HepG2 (cell line): ENCODE data around the gene PEX5L.

Experiments used
- CCAR2 ChIP-seq: fragments of 200-400 bp; formaldehyde crosslinking; optimal IDR thresholded peaks from 2 replicates; pipeline ENCODE3; 2018; ENCODE audit warnings: low read depth, mild to moderate bottlenecking, low read length, moderate library complexity
- EP300 ChIP-seq, 3 experiments: sonication (generic) in 1 of 3; formaldehyde crosslinking in 1 of 3; IDR thresholded peaks; 2 replicates each; pipeline versions ENCODE4 v1.5.1 to v1.6.1; 2011 to 2020; ENCODE audit warnings: low read depth in 2 of 3, low read length in 2 of 3, borderline replicate concordance in 1 of 3, improper control_type of control experiment in 1 of 3, mild to moderate bottlenecking in 1 of 3, missing genetic modification reagents in 1 of 3, moderate library complexity in 1 of 3
- FOXC1 ChIP-seq: sonication (generic); formaldehyde crosslinking; IDR thresholded peaks from 2 replicates; pipeline ENCODE4 v1.8.0; 2022; ENCODE audit warnings: mild to moderate bottlenecking, missing genetic modification reagents, borderline replicate concordance
- HHEX ChIP-seq: IDR thresholded peaks from 2 replicates; pipeline ENCODE4 v1.6.1; 2016; ENCODE audit warnings: control low read depth
- KAT7 ChIP-seq: IDR thresholded peaks from 2 replicates; pipeline ENCODE4 v1.6.1; 2018; ENCODE audit warnings: borderline replicate concordance, missing compliant biosample characterization
- NFYB ChIP-seq: sonication (generic); formaldehyde crosslinking; IDR thresholded peaks from 2 replicates; pipeline ENCODE4 v1.4.0; 2020; ENCODE audit warnings: missing genetic modification reagents
- NPAS2 ChIP-seq: sonication (generic); formaldehyde crosslinking; IDR thresholded peaks from 2 replicates; pipeline ENCODE4 v1.8.0; 2022; ENCODE audit warnings: mild to moderate bottlenecking, missing genetic modification reagents, borderline replicate concordance
- ZBTB20 ChIP-seq: sonication (generic); formaldehyde crosslinking; IDR thresholded peaks from 2 replicates; pipeline ENCODE4 v1.8.1; 2023; ENCODE audit warnings: missing genetic modification reagents, low read depth, mild to moderate bottlenecking, borderline replicate concordance
- ZFX ChIP-seq: sonication (generic); formaldehyde crosslinking; IDR thresholded peaks from 2 replicates; pipeline ENCODE4 v1.4.0; 2020; ENCODE audit warnings: mild to moderate bottlenecking, low read depth, missing genetic modification reagents, moderate library complexity
- ZZZ3 ChIP-seq: sonication (generic); formaldehyde crosslinking; IDR thresholded peaks from 2 replicates; pipeline ENCODE4 v1.4.0; 2020; ENCODE audit warnings: missing genetic modification reagents, mild to moderate bottlenecking, borderline replicate concordance
- TF ChIP-seq, protein P1 (sequence below): sonication (generic); formaldehyde crosslinking; IDR thresholded peaks from 2 replicates; pipeline ENCODE4 v1.4.0; 2020; ENCODE audit warnings: missing genetic modification reagents
- TF ChIP-seq, protein P2 (sequence below): sonication (generic); formaldehyde crosslinking; IDR thresholded peaks from 2 replicates; pipeline ENCODE4 v1.5.0; 2020; ENCODE audit warnings: mild to moderate bottlenecking, missing genetic modification reagents, moderate library complexity
- TF ChIP-seq, protein P3 (sequence below): IDR thresholded peaks from 2 replicates; pipeline ENCODE4 v1.6.1; 2016
- TF ChIP-seq, protein P4 (sequence below): sonication (generic); formaldehyde crosslinking; IDR thresholded peaks from 2 replicates; pipeline ENCODE4 v1.4.0; 2020; ENCODE audit warnings: missing genetic modification reagents, borderline replicate concordance

DNA sequence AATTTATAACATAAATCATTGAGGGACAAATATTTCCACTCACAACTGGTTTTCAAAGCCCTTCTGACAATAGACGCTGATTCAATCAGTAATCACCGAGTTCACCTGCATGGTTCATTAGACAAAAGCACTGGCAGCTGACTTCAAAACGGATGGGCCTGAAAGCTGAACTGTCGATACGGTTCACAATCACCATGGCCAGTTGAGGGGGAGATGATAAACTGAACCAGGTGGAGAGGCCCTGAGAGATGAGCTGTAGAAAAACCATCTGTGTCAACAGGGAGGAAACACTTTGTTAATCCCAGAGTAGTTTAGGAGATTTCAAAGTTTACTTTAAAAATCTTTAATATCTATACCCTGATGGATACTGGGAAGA lies 75.0 kb downstream of the PEX5L start:
- TF ChIP-seq NFYB (CRISPR knock-in tag), result no peak
- TF ChIP-seq, protein P1, sequence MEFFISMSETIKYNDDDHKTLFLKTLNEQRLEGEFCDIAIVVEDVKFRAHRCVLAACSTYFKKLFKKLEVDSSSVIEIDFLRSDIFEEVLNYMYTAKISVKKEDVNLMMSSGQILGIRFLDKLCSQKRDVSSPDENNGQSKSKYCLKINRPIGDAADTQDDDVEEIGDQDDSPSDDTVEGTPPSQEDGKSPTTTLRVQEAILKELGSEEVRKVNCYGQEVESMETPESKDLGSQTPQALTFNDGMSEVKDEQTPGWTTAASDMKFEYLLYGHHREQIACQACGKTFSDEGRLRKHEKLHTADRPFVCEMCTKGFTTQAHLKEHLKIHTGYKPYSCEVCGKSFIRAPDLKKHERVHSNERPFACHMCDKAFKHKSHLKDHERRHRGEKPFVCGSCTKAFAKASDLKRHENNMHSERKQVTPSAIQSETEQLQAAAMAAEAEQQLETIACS (CRISPR knock-in tag), result no peak
- TF ChIP-seq ZZZ3 (CRISPR knock-in tag), result no peak
- no peak for TF ChIP-seq HHEX (CRISPR knock-in tag)
- no peak for TF ChIP-seq KAT7 (CRISPR knock-in tag)
- TF ChIP-seq CCAR2, result no peak
- TF ChIP-seq, protein P2, sequence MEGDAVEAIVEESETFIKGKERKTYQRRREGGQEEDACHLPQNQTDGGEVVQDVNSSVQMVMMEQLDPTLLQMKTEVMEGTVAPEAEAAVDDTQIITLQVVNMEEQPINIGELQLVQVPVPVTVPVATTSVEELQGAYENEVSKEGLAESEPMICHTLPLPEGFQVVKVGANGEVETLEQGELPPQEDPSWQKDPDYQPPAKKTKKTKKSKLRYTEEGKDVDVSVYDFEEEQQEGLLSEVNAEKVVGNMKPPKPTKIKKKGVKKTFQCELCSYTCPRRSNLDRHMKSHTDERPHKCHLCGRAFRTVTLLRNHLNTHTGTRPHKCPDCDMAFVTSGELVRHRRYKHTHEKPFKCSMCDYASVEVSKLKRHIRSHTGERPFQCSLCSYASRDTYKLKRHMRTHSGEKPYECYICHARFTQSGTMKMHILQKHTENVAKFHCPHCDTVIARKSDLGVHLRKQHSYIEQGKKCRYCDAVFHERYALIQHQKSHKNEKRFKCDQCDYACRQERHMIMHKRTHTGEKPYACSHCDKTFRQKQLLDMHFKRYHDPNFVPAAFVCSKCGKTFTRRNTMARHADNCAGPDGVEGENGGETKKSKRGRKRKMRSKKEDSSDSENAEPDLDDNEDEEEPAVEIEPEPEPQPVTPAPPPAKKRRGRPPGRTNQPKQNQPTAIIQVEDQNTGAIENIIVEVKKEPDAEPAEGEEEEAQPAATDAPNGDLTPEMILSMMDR, result no peak
- TF ChIP-seq FOXC1 (CRISPR knock-in tag), result no peak
- no peak for TF ChIP-seq EP300 (IDR thresholded peaks at IDR 0.05; ENCODE audit: low read depth in 2 of 2, low read length in 2 of 2)
- no peak for TF ChIP-seq EP300 (CRISPR knock-in tag; IDR thresholded peaks at IDR 0.05; ENCODE audit: borderline replicate concordance)
- TF ChIP-seq, protein P3, sequence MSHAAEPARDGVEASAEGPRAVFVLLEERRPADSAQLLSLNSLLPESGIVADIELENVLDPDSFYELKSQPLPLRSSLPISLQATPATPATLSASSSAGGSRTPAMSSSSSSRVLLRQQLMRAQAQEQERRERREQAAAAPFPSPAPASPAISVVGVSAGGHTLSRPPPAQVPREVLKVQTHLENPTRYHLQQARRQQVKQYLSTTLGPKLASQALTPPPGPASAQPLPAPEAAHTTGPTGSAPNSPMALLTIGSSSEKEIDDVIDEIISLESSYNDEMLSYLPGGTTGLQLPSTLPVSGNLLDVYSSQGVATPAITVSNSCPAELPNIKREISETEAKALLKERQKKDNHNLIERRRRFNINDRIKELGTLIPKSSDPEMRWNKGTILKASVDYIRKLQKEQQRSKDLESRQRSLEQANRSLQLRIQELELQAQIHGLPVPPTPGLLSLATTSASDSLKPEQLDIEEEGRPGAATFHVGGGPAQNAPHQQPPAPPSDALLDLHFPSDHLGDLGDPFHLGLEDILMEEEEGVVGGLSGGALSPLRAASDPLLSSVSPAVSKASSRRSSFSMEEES (CRISPR knock-in tag), result no peak
- no peak for TF ChIP-seq ZBTB20 (CRISPR knock-in tag)
- TF ChIP-seq ZFX (CRISPR knock-in tag), result no peak
- TF ChIP-seq, protein P4, sequence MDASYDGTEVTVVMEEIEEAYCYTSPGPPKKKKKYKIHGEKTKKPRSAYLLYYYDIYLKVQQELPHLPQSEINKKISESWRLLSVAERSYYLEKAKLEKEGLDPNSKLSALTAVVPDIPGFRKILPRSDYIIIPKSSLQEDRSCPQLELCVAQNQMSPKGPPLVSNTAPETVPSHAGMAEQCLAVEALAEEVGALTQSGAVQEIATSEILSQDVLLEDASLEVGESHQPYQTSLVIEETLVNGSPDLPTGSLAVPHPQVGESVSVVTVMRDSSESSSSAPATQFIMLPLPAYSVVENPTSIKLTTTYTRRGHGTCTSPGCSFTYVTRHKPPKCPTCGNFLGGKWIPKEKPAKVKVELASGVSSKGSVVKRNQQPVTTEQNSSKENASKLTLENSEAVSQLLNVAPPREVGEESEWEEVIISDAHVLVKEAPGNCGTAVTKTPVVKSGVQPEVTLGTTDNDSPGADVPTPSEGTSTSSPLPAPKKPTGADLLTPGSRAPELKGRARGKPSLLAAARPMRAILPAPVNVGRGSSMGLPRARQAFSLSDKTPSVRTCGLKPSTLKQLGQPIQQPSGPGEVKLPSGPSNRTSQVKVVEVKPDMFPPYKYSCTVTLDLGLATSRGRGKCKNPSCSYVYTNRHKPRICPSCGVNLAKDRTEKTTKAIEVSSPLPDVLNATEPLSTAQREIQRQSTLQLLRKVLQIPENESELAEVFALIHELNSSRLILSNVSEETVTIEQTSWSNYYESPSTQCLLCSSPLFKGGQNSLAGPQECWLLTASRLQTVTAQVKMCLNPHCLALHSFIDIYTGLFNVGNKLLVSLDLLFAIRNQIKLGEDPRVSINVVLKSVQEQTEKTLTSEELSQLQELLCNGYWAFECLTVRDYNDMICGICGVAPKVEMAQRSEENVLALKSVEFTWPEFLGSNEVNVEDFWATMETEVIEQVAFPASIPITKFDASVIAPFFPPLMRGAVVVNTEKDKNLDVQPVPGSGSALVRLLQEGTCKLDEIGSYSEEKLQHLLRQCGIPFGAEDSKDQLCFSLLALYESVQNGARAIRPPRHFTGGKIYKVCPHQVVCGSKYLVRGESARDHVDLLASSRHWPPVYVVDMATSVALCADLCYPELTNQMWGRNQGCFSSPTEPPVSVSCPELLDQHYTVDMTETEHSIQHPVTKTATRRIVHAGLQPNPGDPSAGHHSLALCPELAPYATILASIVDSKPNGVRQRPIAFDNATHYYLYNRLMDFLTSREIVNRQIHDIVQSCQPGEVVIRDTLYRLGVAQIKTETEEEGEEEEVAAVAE (CRISPR knock-in tag), result no peak
- no peak for TF ChIP-seq NPAS2 (CRISPR knock-in tag)
